ENCODE measurements around the gene SCAMP3.
"Not testable (repeated sequence)": the region's sequence is repeated elsewhere in the genome, so short reads cannot be mapped to it uniquely, and the experiment has no call there.

Gene SCAMP3

DNA sequence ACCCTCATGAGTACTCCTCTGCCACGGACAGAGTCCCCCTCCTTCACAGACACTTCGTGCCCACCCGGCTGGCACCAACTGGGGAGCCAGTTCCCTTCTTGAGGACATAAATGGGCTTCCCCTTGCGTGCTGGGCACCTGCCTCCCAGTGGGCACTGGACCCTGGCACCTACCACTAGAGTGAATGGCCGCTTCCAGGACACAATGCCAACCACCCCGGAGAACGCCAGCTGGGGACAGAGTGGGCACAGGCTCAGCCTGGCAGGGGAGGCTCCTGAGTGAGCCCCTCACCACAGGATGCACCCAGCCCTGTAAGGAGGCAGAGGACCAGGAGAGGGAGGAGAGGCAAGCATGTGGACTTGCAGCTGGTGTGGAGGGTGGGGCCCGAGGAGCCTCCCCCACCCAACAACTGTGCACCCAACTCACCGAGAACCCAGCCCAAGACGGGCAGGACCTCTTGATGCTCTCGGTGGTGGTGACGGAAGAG lies 7.9 kb downstream of the SCAMP3 start:
- DNase-seq = no peak

DNA sequence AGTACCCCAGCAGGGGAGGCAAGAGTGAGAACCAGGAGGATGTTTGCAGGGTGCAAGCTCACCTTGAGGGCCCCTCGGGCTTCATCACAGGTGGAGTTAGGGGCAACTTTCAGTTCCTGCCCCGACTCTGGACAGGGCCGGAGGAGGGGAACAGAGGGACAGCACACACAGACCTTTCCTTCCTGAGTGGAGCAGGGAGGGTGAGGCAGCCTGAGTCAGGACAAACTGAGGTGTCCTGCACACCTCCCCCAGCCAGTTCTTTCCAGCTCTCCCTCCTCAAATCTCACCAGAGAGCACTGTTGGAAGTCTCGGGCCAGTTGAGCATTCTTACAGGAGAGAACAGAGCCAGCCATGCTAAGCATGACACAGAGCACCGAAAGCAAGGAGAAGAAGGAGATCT lies 8.4 kb downstream of the SCAMP3 start:
- DNase-seq = no peak

DNA sequence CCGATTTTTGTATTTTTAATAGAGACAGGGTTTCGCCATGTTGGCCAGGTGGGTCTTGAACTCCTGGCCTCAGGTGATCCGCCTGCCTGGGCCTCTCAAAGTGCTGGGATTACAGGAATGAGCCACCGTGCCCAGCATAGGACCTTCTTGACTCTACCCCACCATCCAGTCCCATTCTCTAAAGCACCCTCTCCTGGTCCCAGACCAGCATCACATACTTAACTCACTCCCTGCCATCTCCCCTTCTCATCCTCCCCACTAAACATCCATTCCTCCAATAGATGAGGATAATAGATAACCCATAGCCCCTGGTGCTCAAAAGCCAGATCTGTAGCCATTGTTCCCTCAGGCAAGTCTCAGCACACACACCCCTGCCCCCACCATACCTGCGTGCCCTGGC lies 9.0 kb downstream of the SCAMP3 start:
- DNase-seq = no peak

GRCh38 chr1:155251566-155251965 lies 10.6 kb downstream of the SCAMP3 start:
- no peak for DNase-seq

DNA sequence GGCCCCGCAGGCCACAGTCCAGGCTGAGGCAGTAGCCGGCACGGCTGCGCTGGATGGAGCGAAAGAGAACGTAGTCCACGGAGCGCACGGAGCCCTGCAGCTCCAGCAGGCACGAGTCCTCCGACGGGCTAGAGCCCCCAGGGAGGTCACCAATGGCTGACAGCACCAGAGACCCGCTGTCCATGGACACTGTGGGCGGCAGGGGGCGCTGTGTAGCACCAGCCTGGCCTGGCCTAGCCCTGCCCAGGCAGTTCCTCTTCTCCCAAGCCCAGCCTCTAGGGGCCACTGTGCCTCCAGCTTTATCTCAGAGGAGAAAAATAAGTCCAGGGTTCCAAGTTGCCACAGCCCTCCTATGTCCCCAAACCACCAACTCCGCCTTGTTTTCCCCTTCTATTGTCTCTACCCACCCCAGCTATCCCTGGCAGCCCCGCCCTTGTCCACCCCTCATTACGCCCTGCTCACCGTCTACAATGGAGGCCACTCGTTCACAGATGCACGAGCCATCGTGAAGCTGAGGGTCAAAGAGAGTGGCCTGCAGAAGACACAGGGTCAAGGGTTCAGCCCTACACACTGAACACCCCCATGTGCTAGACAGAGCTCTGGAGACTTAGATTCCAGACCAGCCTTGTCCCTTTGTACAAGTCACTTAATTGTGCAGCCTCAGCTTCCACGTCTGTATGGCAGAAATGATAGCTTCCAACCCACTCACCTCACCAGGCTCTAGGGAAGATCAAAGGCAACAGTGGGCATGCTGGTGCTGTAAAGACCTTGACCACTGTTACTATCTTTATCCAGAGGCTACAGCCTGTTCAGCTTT lies 11.3 kb downstream of the SCAMP3 start:
- peak; percentile 95 for DNase-seq

DNA sequence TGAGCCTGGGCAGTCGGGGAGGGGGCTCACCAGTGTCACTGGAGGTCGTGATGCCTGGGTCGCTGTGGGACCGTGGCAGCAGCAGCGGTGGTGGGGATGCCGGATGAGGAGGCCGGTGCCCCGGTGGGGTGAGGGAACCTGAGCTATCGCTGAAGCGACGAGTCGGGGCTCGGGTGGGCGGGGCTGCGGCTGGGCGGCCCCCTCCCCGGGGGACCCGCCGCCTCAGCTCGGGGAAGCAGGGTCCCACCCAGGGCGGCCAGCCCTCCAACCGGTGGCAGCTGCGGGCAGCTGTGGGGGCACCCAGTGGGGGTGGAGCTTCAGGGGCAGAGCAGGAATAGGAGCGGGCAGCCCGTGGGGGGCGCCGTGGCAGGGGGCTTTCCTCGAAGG lies 11.9 kb downstream of the SCAMP3 start:
- no peak for DNase-seq

DNA sequence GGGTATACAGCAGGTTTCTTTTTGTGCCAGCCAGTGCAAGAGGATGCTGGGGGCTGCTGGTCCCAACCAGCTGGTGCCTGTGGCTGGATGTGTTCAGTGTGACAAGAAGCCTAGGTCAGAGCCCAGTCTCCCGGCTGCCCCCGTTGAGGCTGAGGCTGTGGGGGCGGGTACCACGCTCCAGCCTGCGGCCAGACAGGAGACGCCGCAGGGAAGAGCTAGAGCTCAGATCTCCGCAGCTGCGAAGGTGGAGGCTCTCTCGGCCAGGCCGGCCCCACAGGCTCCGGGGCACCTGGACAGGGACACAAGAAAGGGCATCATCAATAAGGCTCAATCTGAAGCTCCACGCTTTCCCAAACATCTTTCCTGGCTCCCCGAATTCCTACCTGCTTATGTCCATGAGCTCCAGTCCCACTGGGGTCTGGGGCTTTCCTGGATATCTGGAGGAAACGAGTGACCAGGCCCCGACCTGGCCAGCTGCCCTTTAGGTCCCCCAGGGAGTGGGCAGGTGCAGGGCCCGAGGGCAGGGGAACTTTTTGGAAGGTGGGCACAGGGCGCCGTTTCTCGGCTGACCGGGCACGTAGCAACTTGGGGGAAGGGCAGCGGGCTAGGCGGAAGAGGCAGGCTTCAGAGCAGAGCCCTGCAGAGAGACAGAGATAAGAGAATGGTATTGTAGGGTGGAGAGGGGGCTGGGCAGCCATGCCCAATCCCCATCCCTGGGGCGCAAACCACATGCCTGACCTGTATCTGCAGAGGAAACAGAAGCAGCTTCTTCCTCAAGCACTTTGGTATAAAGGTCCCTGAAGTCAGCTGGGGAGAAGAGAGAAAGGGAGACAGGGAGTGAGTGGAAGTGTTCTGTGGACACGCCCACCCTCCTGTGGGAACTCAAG lies 14.2 kb downstream of the SCAMP3 start:
- no peak for DNase-seq

GRCh38 chr1:155246796-155247195 lies 15.4 kb downstream of the SCAMP3 start:
- DNase-seq = not testable (repeated sequence)

DNA sequence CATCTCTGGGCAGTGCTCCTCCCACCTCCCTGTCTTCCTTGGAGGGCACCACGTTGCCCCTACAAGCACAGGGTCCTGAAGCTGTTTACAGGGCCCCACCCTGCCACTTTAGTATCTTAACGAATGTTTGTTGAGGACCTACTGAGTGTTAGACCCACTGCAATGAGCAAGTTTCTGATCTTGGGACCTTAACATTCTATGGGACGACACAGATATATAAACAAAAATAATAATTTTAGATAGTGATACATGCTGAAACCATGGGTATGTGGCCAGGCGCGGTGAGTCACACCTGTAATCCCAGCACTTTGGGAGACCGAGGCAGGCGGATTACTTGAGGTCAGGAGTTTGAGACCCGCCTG lies 17.0 kb downstream of the SCAMP3 start:
- no peak for DNase-seq

DNA sequence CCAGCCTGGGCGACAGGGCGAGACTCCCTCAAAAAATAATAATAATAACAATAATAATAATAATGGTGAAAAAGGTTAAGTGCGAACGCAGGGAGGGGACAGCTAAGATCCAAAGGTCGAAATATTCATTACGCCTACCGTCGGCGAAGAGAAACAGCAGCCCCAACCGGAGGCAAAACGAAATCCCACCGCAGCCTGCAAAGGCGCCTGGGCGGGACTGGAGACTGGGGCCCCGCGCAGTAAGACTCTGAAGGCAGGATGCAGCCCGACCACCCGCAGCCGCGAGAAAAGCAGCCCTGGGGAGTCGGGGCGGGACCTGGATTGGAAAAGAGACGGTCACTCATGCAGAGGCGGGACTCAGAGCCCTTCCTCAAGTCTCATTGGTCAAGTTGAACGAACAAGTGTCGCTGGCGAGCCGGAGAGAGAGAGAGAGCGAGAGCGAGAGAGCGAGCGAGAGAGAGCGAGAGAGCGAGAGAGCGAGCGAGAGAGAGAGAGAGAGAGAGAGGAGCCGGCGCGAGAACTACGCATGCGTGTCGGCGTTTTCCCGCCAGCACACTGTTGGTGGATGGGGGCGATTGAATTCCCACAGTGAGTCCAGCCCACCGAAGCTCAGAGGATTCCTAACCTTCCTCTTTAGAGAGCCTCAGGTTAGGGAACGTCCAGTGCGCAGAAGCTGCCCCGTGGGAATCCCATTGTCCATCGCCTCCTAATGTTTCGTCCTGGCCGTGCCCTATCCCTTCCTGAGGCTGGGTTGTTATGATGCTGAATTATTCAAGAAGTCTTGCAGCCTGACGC lies 17.6 kb downstream of the SCAMP3 start:
- DNase-seq = peak; percentile 98

DNA sequence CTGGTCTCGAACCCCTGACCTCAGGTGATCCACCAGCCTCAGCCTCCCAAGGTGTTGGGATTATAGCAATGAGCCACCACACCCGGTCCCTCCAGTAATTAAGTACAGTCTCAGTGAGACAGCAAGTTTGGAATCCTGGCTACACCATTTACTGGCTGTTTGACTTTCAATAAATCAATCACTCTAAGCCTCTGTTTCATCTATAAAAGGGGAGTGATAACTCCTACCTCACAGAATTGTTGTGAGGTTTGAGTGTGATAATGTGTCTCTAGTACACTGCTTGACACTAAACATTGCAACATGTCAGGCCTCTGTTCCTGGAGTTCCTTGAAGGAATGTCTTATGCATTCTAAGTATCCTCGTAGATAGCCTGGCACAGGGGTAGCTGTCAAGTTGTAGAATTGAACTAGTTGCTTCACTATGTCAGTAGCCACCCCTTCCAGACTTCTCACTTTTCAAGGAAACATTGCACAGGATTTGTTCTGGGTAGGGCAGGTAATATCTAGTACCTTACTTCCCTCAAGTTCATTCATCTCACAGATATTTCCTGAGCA lies 19.3 kb downstream of the SCAMP3 start:
- no peak for DNase-seq

- no peak for DNase-seq
Observed at GRCh38 chr1:155241841-155242264, 20.3 kb downstream of the SCAMP3 start.

DNA sequence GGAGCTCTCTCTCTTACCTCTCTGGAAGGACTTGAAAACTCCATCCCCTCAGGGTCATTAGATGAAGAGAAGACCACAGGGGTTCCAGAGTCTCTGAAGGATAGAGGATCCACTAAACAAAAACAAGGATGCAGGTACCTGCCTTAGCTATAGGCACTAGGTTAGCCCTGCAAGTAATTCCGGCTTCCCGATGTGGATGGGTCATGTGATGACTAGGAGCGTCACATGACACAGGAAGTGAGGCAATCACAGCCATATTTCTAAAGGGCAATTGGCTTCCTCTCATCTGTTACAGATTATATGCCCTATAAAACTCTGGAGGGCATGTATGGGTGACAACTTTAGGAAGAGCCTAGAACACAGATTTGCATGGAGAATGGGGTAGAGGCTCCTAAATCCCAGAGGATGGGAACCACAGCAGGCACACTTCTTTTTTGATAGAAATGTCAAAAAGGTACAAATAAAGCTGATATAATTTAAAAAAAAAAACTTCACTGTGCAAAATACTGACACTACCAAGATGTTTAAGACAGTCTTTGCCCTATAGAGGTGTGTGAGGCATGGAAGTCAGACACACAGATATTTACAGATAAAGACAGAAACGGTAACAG lies 21.0 kb downstream of the SCAMP3 start:
- DNase-seq = peak; percentile 72

DNA sequence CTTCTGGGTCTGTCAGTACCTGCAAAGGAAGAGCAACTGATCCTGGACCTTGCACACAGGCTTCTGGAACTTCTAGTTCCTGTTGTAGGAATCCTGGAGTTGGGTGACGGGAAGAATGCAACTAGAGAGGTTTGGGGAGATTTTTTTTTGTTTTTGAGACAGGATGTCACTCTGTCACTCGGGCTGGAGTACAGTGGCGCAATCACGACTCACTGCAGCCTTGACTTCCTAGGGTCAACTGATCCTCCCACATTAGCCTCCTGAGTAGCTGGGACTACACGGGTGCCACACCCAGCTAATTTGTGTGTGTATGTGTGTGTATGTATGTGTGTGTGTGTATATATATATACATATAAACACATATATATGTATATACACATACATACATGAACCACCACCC lies 25.7 kb downstream of the SCAMP3 start:
- DNase-seq = no peak

DNA sequence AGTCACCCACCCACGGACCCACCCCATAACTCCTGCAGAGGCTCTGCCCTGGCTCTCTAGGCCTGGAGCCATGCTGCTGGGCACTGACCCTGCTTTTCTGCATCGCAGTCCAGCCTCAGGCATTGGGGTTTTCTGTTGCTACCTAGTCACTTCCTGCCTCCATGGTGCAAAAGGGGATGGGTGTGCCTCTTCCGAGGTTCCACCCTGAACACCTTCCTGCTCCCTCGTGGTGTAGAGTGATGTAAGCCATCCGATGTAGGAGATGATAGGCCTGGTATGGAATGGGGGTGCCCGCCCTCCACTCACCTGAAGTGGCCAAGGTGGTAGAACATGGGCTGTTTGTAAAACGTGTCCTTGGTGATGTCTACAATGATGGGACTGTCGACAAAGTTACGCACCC lies 26.8 kb downstream of the SCAMP3 start:
- DNase-seq = not testable (repeated sequence)

- DNase-seq = not testable (repeated sequence)
Observed at GRCh38 chr1:155233502-155233901, 28.7 kb downstream of the SCAMP3 start.

GRCh38 chr1:155232001-155232978 lies 29.9 kb downstream of the SCAMP3 start:
- DNase-seq = not testable (repeated sequence)

DNA sequence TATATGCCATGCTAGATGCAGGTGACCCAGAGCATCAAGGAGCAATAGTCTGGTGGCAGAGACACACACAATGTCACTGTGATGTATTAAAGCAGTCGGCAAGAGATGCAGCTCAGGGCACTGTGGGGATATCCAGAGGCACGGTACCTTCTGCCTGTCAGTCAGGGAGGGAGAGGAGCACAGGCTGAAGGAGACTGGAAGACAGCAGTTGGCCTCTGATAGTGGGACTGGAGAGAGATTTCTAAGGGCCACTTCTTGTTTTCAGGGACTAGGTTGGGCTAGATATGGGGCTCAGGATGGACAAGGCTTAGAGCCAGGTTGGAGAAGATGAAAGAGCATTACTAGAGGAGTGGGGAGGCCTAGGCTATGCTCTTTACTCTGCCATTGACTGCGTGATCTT lies 30.9 kb downstream of the SCAMP3 start:
- not testable (repeated sequence) for DNase-seq

- no peak for DNase-seq
Observed at GRCh38 chr1:155228096-155228427, 34.1 kb downstream of the SCAMP3 start.

DNA sequence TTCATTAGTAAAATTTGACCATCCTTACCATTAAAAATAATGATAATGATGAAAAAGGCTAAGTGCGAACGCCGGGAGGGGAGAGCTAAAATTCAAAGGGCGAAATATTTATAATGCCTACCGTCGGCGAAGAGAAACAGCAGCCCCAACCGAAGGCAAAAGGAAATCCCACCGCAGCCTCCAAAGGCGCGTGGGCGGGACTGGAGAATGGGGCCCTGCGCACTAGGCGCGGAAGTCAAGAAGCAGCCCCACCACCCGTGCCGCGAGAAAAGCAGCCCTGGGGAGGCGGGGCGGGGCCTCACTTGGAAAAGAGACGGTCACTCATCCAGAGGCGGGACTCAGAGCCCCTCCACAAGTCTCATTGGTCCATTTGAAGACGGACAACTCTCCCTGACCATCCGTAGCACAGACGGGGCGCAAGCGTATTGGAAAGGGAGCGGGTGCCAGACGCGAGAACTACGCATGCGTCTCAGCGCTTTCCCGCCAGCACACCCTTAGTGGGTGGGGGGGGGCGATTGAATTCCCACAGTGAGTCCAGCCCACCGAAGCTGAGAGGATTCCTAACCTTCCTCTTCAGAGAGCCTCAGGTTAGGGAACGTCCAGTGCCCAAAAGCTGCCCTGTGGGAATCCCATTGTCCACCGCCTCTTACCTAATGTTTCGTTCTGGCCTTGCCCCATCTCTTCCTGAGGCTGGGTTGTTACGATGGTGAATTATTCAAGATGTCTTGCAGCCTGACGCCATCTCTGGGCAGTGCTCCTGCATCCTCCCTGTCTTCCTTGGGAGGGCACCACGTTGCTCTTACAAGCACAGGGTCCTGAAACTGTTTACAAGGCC lies 34.7 kb downstream of the SCAMP3 start:
- DNase-seq = peak; percentile 100

All from NCI-H187 treated with DMSO at 0.1 percent for 48 hours (cell line).